Upper lobe of left lung (tissue), 6 donors: Measurements from ENCODE around the gene CHRNG. TPM values are rescaled to one million over a fixed set of nuclear protein-coding genes. Genes with fewer than 3 reads are reported as not detected.
A peak's percentile ranks its signal among the peaks of the same experiment; 100 is the strongest.

Experiments
- ATAC-seq, 2 donors: fragments of 200-7000 bp; cut with Tn5 transposase; one replicate each; pipeline ENCODE4 v1.9.1; 2022; ENCODE audit warnings: mild to moderate bottlenecking in 2 of 2, moderate library complexity in 2 of 2; ENCODE audit not compliant: low FRiP score in 2 of 2
- DNase-seq, 2 donors: peaks; one replicate each; pipeline ENCODE4 v3.0.0-alpha.2; 2019 to 2020
- H3K27ac ChIP-seq, 4 donors: fragments of 200-600 bp; sonication (generic); one replicate each; pipeline ENCODE4 v1.5.1; 2016 to 2019
- H3K27me3 ChIP-seq, 4 donors: fragments of 200-600 bp; sonication (generic); one replicate each; pipeline ENCODE4 v1.5.1; 2017 to 2019
- H3K36me3 ChIP-seq, 4 donors: fragments of 200-600 bp; sonication (generic); one replicate each; pipeline ENCODE4 v1.5.1; 2016 to 2019
- H3K4me1 ChIP-seq, 4 donors: fragments of 200-600 bp; sonication (generic); one replicate each; pipeline ENCODE4 v1.5.1; 2018 to 2019
- H3K4me3 ChIP-seq, 4 donors: fragments of 200-600 bp; sonication (generic); one replicate each; pipeline ENCODE4 v1.5.1; 2017 to 2019; ENCODE audit warnings: mild to moderate bottlenecking in 2 of 4, moderate library complexity in 1 of 4
- H3K9me3 ChIP-seq, 4 donors: fragments of 200-600 bp; sonication (generic); one replicate each; pipeline ENCODE4 v1.5.1; 2018 to 2019
- CTCF ChIP-seq, 6 experiments: fragments of 450-650 bp in 4 of 6; fragments of 200-600 bp in 2 of 6; sonication (generic) in 2 of 6; IDR thresholded peaks; one replicate each; pipeline ENCODE4 v1.5.1; 2016 to 2019; ENCODE audit warnings: antibody characterized with exemption in 6 of 6
- EP300 ChIP-seq, 4 donors: sonication (generic); formaldehyde crosslinking; IDR thresholded peaks; one replicate each; pipeline ENCODE4 v1.5.1; 2017; ENCODE audit warnings: antibody characterized with exemption in 4 of 4, control low read depth in 2 of 4
- POLR2A ChIP-seq, 4 donors: fragments of 450-650 bp; IDR thresholded peaks; one replicate each; pipeline ENCODE4 v1.5.1; 2016 to 2017; ENCODE audit warnings: antibody characterized with exemption in 4 of 4, mild to moderate bottlenecking in 2 of 4
- POLR2AphosphoS5 ChIP-seq, 2 donors: sonication (generic); formaldehyde crosslinking; IDR thresholded peaks; one replicate each; pipeline ENCODE4 v1.5.1; 2017; ENCODE audit warnings: antibody characterized with exemption in 2 of 2
- WGBS, 2 donors: methylation state at CpG; one replicate each; pipeline ENCODE4 v1.1.5; 2017 to 2018; 5-methylcytosine and 5-hydroxymethylcytosine counted together
- total RNA-seq, 6 donors: library from RNA; depleted of rRNA in 4 of 6; stranded (reverse); fragments of >200 nt in 4 of 6; gene quantifications; one replicate each; pipeline versions ENCODE4 v1.1.0 to v1.2.1, GENCODE V29; 2016 to 2021
- donor health status: DM: no; HTN: no; CAD: no; lungs with moderate emphysema.
- donor health status: DM: no; HTN: yes; CAD: no; lungs with severe emphysema.

The CHRNG gene
- total RNA-seq, 6 donors from 2014 or later, result not detected

- H3K4me3 ChIP-seq, result no peak overlapping the region
- H3K27ac ChIP-seq, result no peak overlapping the region
- H3K9me3 ChIP-seq, result no peaks in the 10 kb centered on the region
- H3K27me3 ChIP-seq, result peaks cover 0 to 27% (median 17%) of the 10 kb centered on the region in 4 donors
- WGBS, 2 donors, result 41 to 44% methylated on average over 8 to 10 of the region's 10 CpGs
- H3K36me3 ChIP-seq, result no peaks in the 10 kb centered on the region
- no peak for TF ChIP-seq POLR2A (IDR thresholded peaks at IDR 0.05)
- ATAC-seq (no peak), DNase-seq (no peak)
- H3K4me1 ChIP-seq, result peaks cover 8 to 18% (median 15%) of the 10 kb centered on the region in 4 donors
Measured at GRCh38 chr2:232501794-232502390, 37.6 kb upstream of the CHRNG start.

GRCh38 chr2:232502511-232502910, 37.0 kb upstream of the CHRNG start:
- Histone ChIP-seq H3K27ac (no peak overlapping the region), H3K4me1 (peaks cover 8 to 18% (median 15%) of the 10 kb centered on the region in 4 donors), H3K4me3 (peak overlapping the region in 2 of 4 donors; percentile 44 to 46), H3K9me3 (no peaks in the 10 kb centered on the region), H3K27me3 (peaks cover 0 to 27% (median 17%) of the 10 kb centered on the region in 4 donors), H3K36me3 (no peaks in the 10 kb centered on the region)
- 13 to 28% methylated on average over 8 to 17 of the region's 21 CpGs for WGBS, 2 donors
- TF ChIP-seq EP300 (IDR thresholded peaks at IDR 0.05) (no peak), POLR2AphosphoS5 (IDR thresholded peaks at IDR 0.05) (no peak), POLR2A (IDR thresholded peaks at IDR 0.05) (no peak), CTCF (IDR thresholded peaks at IDR 0.05) (no peak)
- DNase-seq (no peak), ATAC-seq (no peak)

GRCh38 chr2:232502911-232503808, 36.3 kb upstream of the CHRNG start:
- no peak for TF ChIP-seq POLR2A (IDR thresholded peaks at IDR 0.05)
- TF ChIP-seq POLR2AphosphoS5 (IDR thresholded peaks at IDR 0.05), result no peak
- no peak for TF ChIP-seq CTCF (IDR thresholded peaks at IDR 0.05)
- no peak for TF ChIP-seq EP300 (IDR thresholded peaks at IDR 0.05)
- H3K9me3 ChIP-seq, result no peaks in the 10 kb centered on the region
- ATAC-seq (peak in 1 of 2 donors; percentile 42), DNase-seq (peak in 1 of 2 donors; percentile 85)
- H3K4me3 ChIP-seq, result peak overlapping the region in 3 of 4 donors; percentile 32 to 46 (median 44)
- WGBS, 2 donors, result 0 to 4% methylated on average over 25 to 71 of the region's 75 CpGs
- H3K27ac ChIP-seq, result no peak overlapping the region
- peaks cover 0 to 27% (median 17%) of the 10 kb centered on the region in 4 donors for H3K27me3 ChIP-seq
- H3K4me1 ChIP-seq, result peaks cover 8 to 18% (median 15%) of the 10 kb centered on the region in 4 donors
- no peaks in the 10 kb centered on the region for H3K36me3 ChIP-seq

GRCh38 chr2:232503809-232504323, 35.6 kb upstream of the CHRNG start:
- Histone ChIP-seq H3K4me3 (peak overlapping the region in 2 of 4 donors; percentile 44 to 46), H3K9me3 (no peaks in the 10 kb centered on the region), H3K27me3 (peaks cover 0 to 27% (median 17%) of the 10 kb centered on the region in 4 donors), H3K27ac (no peak overlapping the region), H3K36me3 (no peaks in the 10 kb centered on the region), H3K4me1 (peaks cover 8 to 18% (median 15%) of the 10 kb centered on the region in 4 donors)
- TF ChIP-seq POLR2A (IDR thresholded peaks at IDR 0.05), result no peak
- no peak for TF ChIP-seq POLR2AphosphoS5 (IDR thresholded peaks at IDR 0.05)
- TF ChIP-seq EP300 (IDR thresholded peaks at IDR 0.05), result no peak
- no peak for TF ChIP-seq CTCF (IDR thresholded peaks at IDR 0.05)
- ATAC-seq (no peak), DNase-seq (no peak)
- 16 to 24% methylated on average over 16 of the region's 16 CpGs for WGBS, 2 donors

- no peak for DNase-seq
- TF ChIP-seq POLR2AphosphoS5 (IDR thresholded peaks at IDR 0.05) (no peak), EP300 (IDR thresholded peaks at IDR 0.05) (no peak), CTCF (IDR thresholded peaks at IDR 0.05) (no peak), POLR2A (IDR thresholded peaks at IDR 0.05) (no peak)
- H3K4me1 ChIP-seq, result peaks cover 8 to 18% (median 15%) of the 10 kb centered on the region in 4 donors
- H3K27ac ChIP-seq, result no peak overlapping the region
- 87 to 92% methylated on average over 2 of the region's 2 CpGs for WGBS, 2 donors
- ATAC-seq, result no peak
- peaks cover 0 to 27% (median 17%) of the 10 kb centered on the region in 4 donors for H3K27me3 ChIP-seq
- H3K36me3 ChIP-seq, result no peaks in the 10 kb centered on the region
- H3K4me3 ChIP-seq, result no peak overlapping the region
- H3K9me3 ChIP-seq, result no peaks in the 10 kb centered on the region
Measured at GRCh38 chr2:232504438-232504837, 35.1 kb upstream of the CHRNG start.
